Spinal cord (tissue), 10 donors: ENCODE results near the gene DACT1. TPM values are rescaled to one million over a fixed set of nuclear protein-coding genes. Genes with fewer than 3 reads are reported as not detected.

ENCODE experiments used
- DNase-seq, 6 donors: peaks; one replicate each; pipeline versions ENCODE4 v3.0.0 to v3.0.0-alpha.2; 2013 to 2015; ENCODE audit warnings: low spot score in 6 of 6, low read depth in 4 of 6
- H3K27ac ChIP-seq: one replicate; pipeline ENCODE4 v1.5.1; 2013; ENCODE audit warnings: low read depth, low read length, control low read depth
- H3K27me3 ChIP-seq: one replicate; pipeline ENCODE4 v1.6.1; 2013; ENCODE audit warnings: low read length; ENCODE audit not compliant: control insufficient read depth, insufficient read depth
- H3K36me3 ChIP-seq: one replicate; pipeline ENCODE4 v1.6.1; 2013; ENCODE audit warnings: low read length; ENCODE audit not compliant: control insufficient read depth, insufficient read depth
- H3K4me1 ChIP-seq: one replicate; pipeline ENCODE4 v1.6.1; 2013; ENCODE audit warnings: low read length; ENCODE audit not compliant: control insufficient read depth, insufficient read depth
- H3K4me3 ChIP-seq: one replicate; pipeline ENCODE4 v1.5.1; 2013; ENCODE audit warnings: low read depth, low read length, control low read depth
- H3K9me3 ChIP-seq: one replicate; pipeline ENCODE4 v1.6.1; 2013; ENCODE audit warnings: low read length; ENCODE audit not compliant: control insufficient read depth, insufficient read depth
- WGBS: methylation state at CpG from one replicate; pipeline ENCODE4 v1.1.5; 2013; ENCODE audit warnings: missing lambda C conversion rate; ENCODE audit not compliant: insufficient coverage; 5-methylcytosine and 5-hydroxymethylcytosine counted together
- polyA plus RNA-seq, 2 donors: library from polyadenylated mRNA; unstranded; fragments of 120-200 nt; gene quantifications; one replicate each; pipeline ENCODE4 v1.2.1, GENCODE V29; 2013; ENCODE audit not compliant: insufficient read length in 2 of 2
- total RNA-seq, 2 donors: library from RNA; depleted of rRNA in 1 of 2; stranded (reverse); fragments of 120-200 nt in 1 of 2; fragments of >200 nt in 1 of 2; gene quantifications; one replicate each; pipeline versions ENCODE4 v1.2.3 to v1.2.4, GENCODE V29; 2013 to 2014
- donor health status: healthy.

The DACT1 gene
- total and polyA plus RNA-seq, 4 donors: 21.8 to 42.6 (median 24.9) TPM

GRCh38 chr14:58673722-58674121 is 36.0 kb downstream of the DACT1 start:
- no peak for DNase-seq
- Histone ChIP-seq H3K9me3 (no peaks in the 10 kb centered on the region), H3K4me3 (no peak overlapping the region), H3K27me3 (no peaks in the 10 kb centered on the region), H3K4me1 (no peaks in the 10 kb centered on the region), H3K36me3 (no peaks in the 10 kb centered on the region), H3K27ac (no peak overlapping the region)
- 100% methylated on average over 1 of the region's 2 CpGs for WGBS

GRCh38 chr14:58677001-58677400 is 39.2 kb downstream of the DACT1 start:
- H3K27ac ChIP-seq: no peak overlapping the region
- H3K4me3 ChIP-seq: no peak overlapping the region
- no peaks in the 10 kb centered on the region for H3K27me3 ChIP-seq
- no peaks in the 10 kb centered on the region for H3K36me3 ChIP-seq
- no peaks in the 10 kb centered on the region for H3K9me3 ChIP-seq
- H3K4me1 ChIP-seq: no peaks in the 10 kb centered on the region
- no peak for DNase-seq
- WGBS: 58% methylated on average over 2 of the region's 5 CpGs

GRCh38 chr14:58677517-58677916 is 39.8 kb downstream of the DACT1 start:
- WGBS: 88% methylated on average over 3 of the region's 4 CpGs
- DNase-seq: no peak
- H3K4me3 ChIP-seq: no peak overlapping the region

GRCh38 chr14:58677996-58678395 is 40.2 kb downstream of the DACT1 start:
- no peak for DNase-seq
- no CpG with 5 or more reads among the region's 1 CpG for WGBS
- H3K9me3 ChIP-seq: no peaks in the 10 kb centered on the region

More at GRCh38 chr14:58677517-58677916, 39.8 kb downstream of the DACT1 start:
- Histone ChIP-seq H3K9me3 (no peaks in the 10 kb centered on the region), H3K36me3 (no peaks in the 10 kb centered on the region), H3K27me3 (no peaks in the 10 kb centered on the region), H3K4me1 (no peaks in the 10 kb centered on the region), H3K27ac (no peak overlapping the region)

GRCh38 chr14:58680698-58681097 is 42.9 kb downstream of the DACT1 start:
- no peak overlapping the region for H3K27ac ChIP-seq
- no peaks in the 10 kb centered on the region for H3K36me3 ChIP-seq
- WGBS: 90% methylated on average over 3 of the region's 4 CpGs
- no peaks in the 10 kb centered on the region for H3K4me1 ChIP-seq
- DNase-seq: no peak
- H3K4me3 ChIP-seq: no peak overlapping the region
- H3K27me3 ChIP-seq: no peaks in the 10 kb centered on the region
- no peaks in the 10 kb centered on the region for H3K9me3 ChIP-seq

More at GRCh38 chr14:58677996-58678395, 40.2 kb downstream of the DACT1 start:
- no peaks in the 10 kb centered on the region for H3K4me1 ChIP-seq
- H3K4me3 ChIP-seq: no peak overlapping the region
- no peak overlapping the region for H3K27ac ChIP-seq
- H3K27me3 ChIP-seq: no peaks in the 10 kb centered on the region
- no peaks in the 10 kb centered on the region for H3K36me3 ChIP-seq

GRCh38 chr14:58687232-58687795 is 49.6 kb downstream of the DACT1 start:
- DNase-seq: no peak
- whole genome bisulfite sequencing: 94% methylated on average over 20 of the region's 27 CpGs
- Histone ChIP-seq H3K36me3 (no peaks in the 10 kb centered on the region), H3K27me3 (no peaks in the 10 kb centered on the region), H3K9me3 (no peaks in the 10 kb centered on the region), H3K27ac (no peak overlapping the region), H3K4me3 (no peak overlapping the region), H3K4me1 (no peaks in the 10 kb centered on the region)

- Histone ChIP-seq H3K4me3 (no peak overlapping the region), H3K36me3 (no peaks in the 10 kb centered on the region), H3K4me1 (no peaks in the 10 kb centered on the region), H3K9me3 (no peaks in the 10 kb centered on the region), H3K27me3 (no peaks in the 10 kb centered on the region), H3K27ac (no peak overlapping the region)
- DNase-seq: no peak
- 57% methylated on average over 11 of the region's 14 CpGs for WGBS
Measured at GRCh38 chr14:58690801-58691516, 53.2 kb downstream of the DACT1 start.

- H3K9me3 ChIP-seq: no peaks in the 10 kb centered on the region
- H3K27ac ChIP-seq: no peak overlapping the region
- H3K4me1 ChIP-seq: peaks cover 9% of the 10 kb centered on the region
- no peak overlapping the region for H3K4me3 ChIP-seq
- H3K27me3 ChIP-seq: no peaks in the 10 kb centered on the region
- DNase-seq: no peak
- H3K36me3 ChIP-seq: no peaks in the 10 kb centered on the region
- WGBS: 100% methylated on average over 1 of the region's 4 CpGs
Measured at GRCh38 chr14:58693048-58693447, 55.3 kb downstream of the DACT1 start.

- WGBS: 100% methylated on average over 1 of the region's 1 CpG
- H3K27ac ChIP-seq: no peak overlapping the region
- DNase-seq: no peak
- H3K27me3 ChIP-seq: no peaks in the 10 kb centered on the region
- H3K4me3 ChIP-seq: no peak overlapping the region
- H3K36me3 ChIP-seq: no peaks in the 10 kb centered on the region
- H3K9me3 ChIP-seq: no peaks in the 10 kb centered on the region
- H3K4me1 ChIP-seq: peaks cover 9% of the 10 kb centered on the region
Measured at GRCh38 chr14:58695514-58695913, 57.8 kb downstream of the DACT1 start.
